Heart left ventricle (tissue), 13 donors: Measurements from ENCODE around the gene RAPGEF3.
A peak's percentile ranks its signal among the peaks of the same experiment; 100 is the strongest.

Experiments used
- CTCF ChIP-seq, 12 donors: fragments of 200-600 bp; sonication (generic) in 4 of 12; IDR thresholded peaks; one replicate each; pipeline versions ENCODE4 v1.5.0 to v1.8.0; 2018 to 2022; ENCODE audit warnings: antibody characterized with exemption in 12 of 12, mild to moderate bottlenecking in 5 of 12
- POLR2A ChIP-seq, 2 donors: fragments of 450-650 bp; IDR thresholded peaks; one replicate each; pipeline ENCODE4 v1.6.1; 2017; ENCODE audit warnings: antibody characterized with exemption in 2 of 2, mild to moderate bottlenecking in 2 of 2, moderate library complexity in 2 of 2
- donor health status: ischemic (EF 13 %, LVEDD 7.1; RV severe dilation, severe dysfunction).
- donor health status: DM: no; HTN: yes; CAD: no.
- donor health status: DM: no; HTN: no; CAD: no.
- donor health status: ischemic (EF 25% LVEDD 6.9; RV normal size, moderate dysfunction).
- donor health status: ischemic (EF 25% LVEDD 5.7; RV mildly dilated, moderate dysfunction).
- donor health status: ischemic (EF 35%, LVEDD 5.7; RV mildly dilated, moderate dysfunction).
- donor health status: nonischemic (EF 11% LVEDD 7.7; RV severe dilation, severe dysfunction).
- donor health status: DM: yes; HTN: yes; CAD: no.
- donor health status: PGD.
- donor health status: ischemic (EF 29% LVEDD 5.4; RV normal size, mild dysfunction).
- donor health status: nonischemic (EF 23%, LVEDD 6.1; RV moderate dilation, normal function).

GRCh38 chr12:47779301-47779942 lies 20.7 kb upstream of the RAPGEF3 start:
- TF ChIP-seq CTCF (IDR thresholded peaks at IDR 0.05) (peak; percentile 89 to 98 (median 92)), POLR2A (IDR thresholded peaks at IDR 0.05) (no peak)
